AG04449 (cell line): Measurements from ENCODE around the gene FAM193B.

Experiments
- CTCF ChIA-PET: fragments of 350-600 bp; formaldehyde crosslinking; extraction: SDS; loops from one replicate; lab custom pipeline; 2021; ENCODE audit warnings: antibody characterized with exemption; lab: Yijun Ruan, JAX
- POLR2A ChIA-PET: fragments of 400-600, 350-600 bp; formaldehyde crosslinking; extraction: SDS; loops from one replicate; lab custom pipeline; 2020; ENCODE audit warnings: antibody characterized with exemption, inconsistent platforms; lab: Yijun Ruan, JAX
- DNase-seq: peaks from one replicate; pipeline ENCODE4 v3.0.0-alpha.2; 2010; ENCODE audit warnings: low read depth, low spot score
- H3K4me3 ChIP-seq: 2 replicates; pipeline ENCODE4 v1.5.1; 2011; ENCODE audit warnings: low read depth, mild to moderate bottlenecking, control low read depth, low read length
- CTCF ChIP-seq: IDR thresholded peaks from one replicate; pipeline ENCODE4 v1.5.1; 2011; ENCODE audit warnings: mild to moderate bottlenecking, moderate library complexity, low read length, control low read depth, inconsistent platforms; ENCODE audit not compliant: insufficient read depth; ENCODE audit errors: missing control alignments

The FAM193B gene

GRCh38 chr5:177474846-177475562 is 79.4 kb downstream of the FAM193B start:
- no peak for TF ChIP-seq CTCF
- H3K4me3 ChIP-seq = no peak overlapping the region
- ChIA-PET CTCF (interaction anchor here (11.7 to 16.8 kb wide), 2 partner anchors 19 to 21 kb away, joined by 168 to 261 read pairs; partner anchors contain the start of gene PDLIM7), POLR2A (interaction anchor here (15.8 kb wide), 1 partner anchor 19 kb away, joined by 401 read pairs; the partner anchor contains the start of gene PDLIM7)
- DNase-seq = no peak

GRCh38 chr5:177474002-177474476 is 80.3 kb downstream of the FAM193B start:
- peak overlapping the region; percentile 37 for H3K4me3 ChIP-seq
- ChIA-PET POLR2A (interaction anchor here (0.9 to 15.8 kb wide), 4 partner anchors 10 to 20 kb away, joined by 3 to 401 read pairs (median 4); partner anchors contain the start of gene PDLIM7), CTCF (interaction anchor here (1.1 to 16.8 kb wide), 3 partner anchors 19 to 70 kb away, joined by 4 to 261 read pairs (median 168); partner anchors contain the start of gene PDLIM7)
- TF ChIP-seq CTCF = no peak
- DNase-seq = no peak

GRCh38 chr5:177473443-177474001 is 80.8 kb downstream of the FAM193B start, which contains the start of gene DBN1:
DBN1 (minus strand) TSS chr5:177473634; CDS start chr5:177473521, 113 bp downstream.
- peak within 1 kb of the TSS; percentile 89 for H3K4me3 ChIP-seq
- ChIA-PET CTCF (interaction anchor here (0.9 to 16.8 kb wide), 5 partner anchors 11 to 164 kb away, joined by 3 to 261 read pairs (median 4); partner anchors contain the start of gene PDLIM7), POLR2A (interaction anchor here (0.9 to 15.8 kb wide), 6 partner anchors 11 to 69 kb away, joined by 3 to 401 read pairs (median 6); partner anchors contain the start of gene PDLIM7)
- DNase-seq = no peak
- no peak for TF ChIP-seq CTCF

GRCh38 chr5:177472460-177473442 is 81.6 kb downstream of the FAM193B start:
- TF ChIP-seq CTCF = no peak
- peak overlapping the region; percentile 89 for H3K4me3 ChIP-seq
- POLR2A ChIA-PET = interaction anchor here (0.6 to 15.8 kb wide), 7 partner anchors 10 to 124 kb away, joined by 3 to 401 read pairs (median 6); partner anchors contain the start of gene PDLIM7
- no peak for DNase-seq
- CTCF ChIA-PET = interaction anchor here (0.9 to 16.8 kb wide), 7 partner anchors 10 to 163 kb away, joined by 3 to 261 read pairs (median 4); partner anchors contain the start of gene PDLIM7

- ChIA-PET POLR2A (interaction anchor here (0.6 to 15.8 kb wide), 9 partner anchors 7 to 123 kb away, joined by 3 to 401 read pairs (median 6); partner anchors contain the start of gene PDLIM7), CTCF (interaction anchor here (1.0 to 16.8 kb wide), 9 partner anchors 9 to 154 kb away, joined by 3 to 261 read pairs (median 5); partner anchors contain the start of gene PDLIM7)
- H3K4me3 ChIP-seq = peak overlapping the region; percentile 89
- TF ChIP-seq CTCF = no peak
- DNase-seq = no peak
Observed at GRCh38 chr5:177471610-177472356, 82.6 kb downstream of the FAM193B start.
